Nephron (organoid): ENCODE data around the gene HS3ST3B1.

Experiments
- H3K27ac Mint-ChIP-seq, 3 experiments: 2 replicates each; pipeline ENCODE4 v1.8.0; 2020; ENCODE audit warnings: mixed read lengths in 3 of 3, mild to moderate bottlenecking in 2 of 3, moderate library complexity in 1 of 3
- H3K27me3 Mint-ChIP-seq: 2 replicates; pipeline ENCODE4 v1.8.0; 2021; ENCODE audit warnings: low read depth, mild to moderate bottlenecking, moderate library complexity, mixed read lengths
- H3K36me3 Mint-ChIP-seq: 2 replicates; pipeline ENCODE4 v1.8.0; 2020; ENCODE audit warnings: low read depth, mixed read lengths
- H3K4me1 Mint-ChIP-seq: 2 replicates; pipeline ENCODE4 v1.8.0; 2020; ENCODE audit warnings: mixed read lengths
- H3K4me3 Mint-ChIP-seq, 3 experiments: 2 replicates each; pipeline ENCODE4 v1.8.0; 2020; ENCODE audit warnings: mild to moderate bottlenecking in 3 of 3, mixed read lengths in 3 of 3, moderate library complexity in 2 of 3
- H3K9me3 Mint-ChIP-seq: 2 replicates; pipeline ENCODE4 v1.8.0; 2020; ENCODE audit warnings: mixed read lengths
- TF ChIP-seq, protein P1 (sequence below), 3 experiments: fragments of 200-600 bp; sonication (generic); IDR thresholded peaks; one replicate each; pipeline ENCODE4 v1.5.0; 2021; ENCODE audit warnings: antibody characterized with exemption in 3 of 3; ENCODE audit not compliant: unreplicated experiment in 3 of 3

The HS3ST3B1 gene

GRCh38 chr17:14304222-14304772 lies 3.4 kb downstream of the HS3ST3B1 start:
- Mint-ChIP-seq H3K4me1 (peaks cover 48% of the 10 kb centered on the region), H3K4me3 (peak overlapping the region; percentile 73 to 85 (median 81)), H3K36me3 (no peaks in the 10 kb centered on the region), H3K27me3 (peaks cover 80% of the 10 kb centered on the region), H3K27ac (peak overlapping the region in 2 of 3 experiments; percentile 25 to 75), H3K9me3 (no peaks in the 10 kb centered on the region)
- TF ChIP-seq, protein P1, sequence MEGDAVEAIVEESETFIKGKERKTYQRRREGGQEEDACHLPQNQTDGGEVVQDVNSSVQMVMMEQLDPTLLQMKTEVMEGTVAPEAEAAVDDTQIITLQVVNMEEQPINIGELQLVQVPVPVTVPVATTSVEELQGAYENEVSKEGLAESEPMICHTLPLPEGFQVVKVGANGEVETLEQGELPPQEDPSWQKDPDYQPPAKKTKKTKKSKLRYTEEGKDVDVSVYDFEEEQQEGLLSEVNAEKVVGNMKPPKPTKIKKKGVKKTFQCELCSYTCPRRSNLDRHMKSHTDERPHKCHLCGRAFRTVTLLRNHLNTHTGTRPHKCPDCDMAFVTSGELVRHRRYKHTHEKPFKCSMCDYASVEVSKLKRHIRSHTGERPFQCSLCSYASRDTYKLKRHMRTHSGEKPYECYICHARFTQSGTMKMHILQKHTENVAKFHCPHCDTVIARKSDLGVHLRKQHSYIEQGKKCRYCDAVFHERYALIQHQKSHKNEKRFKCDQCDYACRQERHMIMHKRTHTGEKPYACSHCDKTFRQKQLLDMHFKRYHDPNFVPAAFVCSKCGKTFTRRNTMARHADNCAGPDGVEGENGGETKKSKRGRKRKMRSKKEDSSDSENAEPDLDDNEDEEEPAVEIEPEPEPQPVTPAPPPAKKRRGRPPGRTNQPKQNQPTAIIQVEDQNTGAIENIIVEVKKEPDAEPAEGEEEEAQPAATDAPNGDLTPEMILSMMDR (IDR thresholded peaks at IDR 0.05; ENCODE audit: unreplicated experiment in 3 of 3): no peak

DNA sequence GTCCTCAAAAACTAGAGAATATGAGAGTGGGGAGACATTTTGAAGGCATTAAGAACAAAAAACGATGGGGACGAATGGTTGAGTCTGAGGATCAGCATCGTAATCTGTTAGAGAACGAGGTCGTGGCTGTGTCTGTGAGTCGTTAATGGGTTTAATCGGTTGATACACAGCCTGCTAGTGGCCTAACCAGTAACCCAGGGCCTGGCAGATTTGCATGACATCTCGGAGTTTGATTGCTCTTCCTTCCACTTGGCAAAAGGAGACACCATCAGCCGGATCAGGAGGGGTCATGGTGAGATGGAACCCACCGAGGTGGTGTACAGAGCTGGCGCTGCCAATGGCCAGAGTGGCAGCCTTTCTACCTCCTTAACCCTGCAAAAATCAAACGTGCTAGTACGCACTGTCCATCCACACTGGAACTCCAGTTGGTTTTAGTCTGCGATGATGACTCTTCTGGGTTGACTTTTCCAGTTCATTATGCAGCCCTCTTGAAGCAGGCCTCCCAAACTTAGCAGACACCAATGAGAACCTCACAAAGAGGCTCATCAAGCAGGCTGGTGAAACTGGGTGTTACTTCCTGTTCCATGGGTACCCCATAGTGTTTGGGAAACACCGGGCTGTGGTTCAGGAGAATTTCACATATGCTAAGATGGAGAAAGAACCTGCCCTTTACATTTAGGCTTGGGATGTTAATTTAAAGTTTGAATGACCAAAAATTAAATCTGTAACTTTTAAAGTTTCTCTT lies 4.1 kb downstream of the HS3ST3B1 start:
- Mint-ChIP-seq H3K4me3 (peak overlapping the region; percentile 73 to 85 (median 81)), H3K27ac (peak overlapping the region in 2 of 3 experiments; percentile 25 to 75), H3K27me3 (peaks cover 80% of the 10 kb centered on the region), H3K36me3 (no peaks in the 10 kb centered on the region), H3K4me1 (peaks cover 46% of the 10 kb centered on the region), H3K9me3 (no peaks in the 10 kb centered on the region)
- TF ChIP-seq, protein P1 (IDR thresholded peaks at IDR 0.05; ENCODE audit: unreplicated experiment in 3 of 3): no peak

GRCh38 chr17:14305785-14306496 lies 5.1 kb downstream of the HS3ST3B1 start:
- no peaks in the 10 kb centered on the region for H3K36me3 Mint-ChIP-seq
- TF ChIP-seq, protein P1 (IDR thresholded peaks at IDR 0.05; ENCODE audit: unreplicated experiment in 3 of 3): no peak
- peaks cover 44% of the 10 kb centered on the region for H3K4me1 Mint-ChIP-seq
- H3K27me3 Mint-ChIP-seq: peaks cover 78% of the 10 kb centered on the region
- H3K9me3 Mint-ChIP-seq: no peaks in the 10 kb centered on the region
- peak overlapping the region; percentile 31 to 61 (median 44) for H3K4me3 Mint-ChIP-seq
- peak overlapping the region in 2 of 3 experiments; percentile 36 to 75 for H3K27ac Mint-ChIP-seq

GRCh38 chr17:14306596-14306995 lies 5.7 kb downstream of the HS3ST3B1 start:
- Mint-ChIP-seq H3K36me3 (peaks cover 2% of the 10 kb centered on the region), H3K4me3 (peak overlapping the region; percentile 31 to 61 (median 44)), H3K9me3 (no peaks in the 10 kb centered on the region), H3K27me3 (peaks cover 80% of the 10 kb centered on the region), H3K27ac (peak overlapping the region in 2 of 3 experiments; percentile 36 to 75), H3K4me1 (peaks cover 44% of the 10 kb centered on the region)
- TF ChIP-seq, protein P1 (IDR thresholded peaks at IDR 0.05; ENCODE audit: unreplicated experiment in 3 of 3): no peak

DNA sequence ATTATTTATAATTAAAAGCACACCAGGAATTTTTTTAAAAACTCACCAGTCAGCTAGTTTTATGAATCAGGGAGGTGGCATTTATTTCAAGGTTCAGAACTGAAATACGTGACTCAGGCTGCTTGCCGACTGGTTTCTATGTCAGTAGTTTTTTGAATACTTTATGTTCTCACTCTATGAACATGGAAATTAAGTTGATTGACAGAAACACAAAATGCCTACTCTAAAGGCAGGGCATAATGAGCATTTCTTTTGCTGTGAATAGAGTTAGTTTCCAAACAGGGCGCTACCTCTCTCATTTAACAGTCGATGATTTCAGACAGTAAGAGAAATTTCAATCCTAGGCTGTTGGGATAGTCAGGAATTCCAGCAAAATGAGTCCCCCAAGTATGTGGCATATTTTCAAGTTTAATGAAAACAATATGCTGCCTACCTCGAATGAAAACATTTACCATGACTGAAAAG lies 6.7 kb downstream of the HS3ST3B1 start:
- Mint-ChIP-seq H3K27ac (peak overlapping the region in 2 of 3 experiments; percentile 70 to 88), H3K9me3 (no peaks in the 10 kb centered on the region), H3K4me1 (peaks cover 44% of the 10 kb centered on the region), H3K4me3 (peak overlapping the region; percentile 65 to 68 (median 68)), H3K27me3 (peaks cover 85% of the 10 kb centered on the region), H3K36me3 (peaks cover 7% of the 10 kb centered on the region)
- TF ChIP-seq, protein P1 (IDR thresholded peaks at IDR 0.05; ENCODE audit: unreplicated experiment in 3 of 3): no peak
